HL-60 (cell line): Measurements from ENCODE around the gene QSOX1.

Experiments used
- DNase-seq, 2 experiments: peaks; one replicate each; pipeline ENCODE4 v3.0.0-alpha.2; 2010 to 2020; ENCODE audit warnings: low read depth in 1 of 2, low spot score in 1 of 2
- H3K27ac ChIP-seq: fragments of 250-450 bp; sonication (Bioruptor Pico); replicated peaks from 2 replicates; pipeline ENCODE4 v1.5.1; 2020; ENCODE audit warnings: mild to moderate bottlenecking, moderate library complexity
- H3K27me3 ChIP-seq: fragments of 250-450 bp; sonication (Bioruptor Pico); 2 replicates; pipeline ENCODE4 v1.5.1; 2021; ENCODE audit warnings: mild to moderate bottlenecking, moderate library complexity; ENCODE audit not compliant: insufficient read depth, poor library complexity, severe bottlenecking
- H3K4me3 ChIP-seq: replicated peaks from 2 replicates; pipeline ENCODE4 v1.5.1; 2011; ENCODE audit warnings: mild to moderate bottlenecking, control low read depth, low read length; ENCODE audit not compliant: insufficient read depth
- GABPA ChIP-seq: IDR thresholded peaks from 2 replicates; pipeline ENCODE4 v1.6.1; 2012; ENCODE audit warnings: low read depth
- POLR2AphosphoS5 ChIP-seq: IDR thresholded peaks from 2 replicates; pipeline ENCODE4 v1.6.1; 2012; ENCODE audit warnings: low read depth
- SPI1 ChIP-seq: IDR thresholded peaks from 2 replicates; pipeline ENCODE4 v1.6.1; 2012; ENCODE audit warnings: low read depth, mild to moderate bottlenecking, borderline replicate concordance
- TF ChIP-seq, protein P1 (sequence below): IDR thresholded peaks from one replicate; pipeline ENCODE4 v1.5.1; 2011; ENCODE audit warnings: low read length, control low read depth, inconsistent platforms; ENCODE audit not compliant: insufficient read depth
- TF ChIP-seq, protein P2 (sequence below): IDR thresholded peaks from 2 replicates; pipeline ENCODE4 v1.6.1; 2012; ENCODE audit warnings: low read depth; ENCODE audit not compliant: insufficient replicate concordance

Gene QSOX1

DNA sequence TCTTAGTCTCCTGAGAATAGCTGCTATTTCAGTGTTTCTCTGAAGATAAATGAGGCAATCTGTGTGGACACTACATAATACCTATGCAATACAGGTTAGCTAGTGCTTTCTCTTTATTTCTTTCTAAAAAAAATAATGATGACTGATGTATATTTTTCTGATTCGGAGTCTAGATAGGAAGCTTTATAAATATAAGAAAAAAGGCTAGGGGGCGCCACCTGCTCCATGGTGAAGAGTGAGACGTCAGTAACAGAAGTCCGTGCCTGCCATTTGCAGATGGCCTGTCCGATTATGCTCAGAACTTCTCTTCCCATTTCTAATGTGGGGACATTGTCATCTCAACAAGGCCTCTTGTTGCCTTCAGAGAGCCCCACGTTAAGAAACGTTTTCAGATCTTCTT, 26.4 kb downstream of the QSOX1 start:
- TF ChIP-seq GABPA (no peak), SPI1 (no peak), POLR2AphosphoS5 (no peak)
- TF ChIP-seq, protein P1, sequence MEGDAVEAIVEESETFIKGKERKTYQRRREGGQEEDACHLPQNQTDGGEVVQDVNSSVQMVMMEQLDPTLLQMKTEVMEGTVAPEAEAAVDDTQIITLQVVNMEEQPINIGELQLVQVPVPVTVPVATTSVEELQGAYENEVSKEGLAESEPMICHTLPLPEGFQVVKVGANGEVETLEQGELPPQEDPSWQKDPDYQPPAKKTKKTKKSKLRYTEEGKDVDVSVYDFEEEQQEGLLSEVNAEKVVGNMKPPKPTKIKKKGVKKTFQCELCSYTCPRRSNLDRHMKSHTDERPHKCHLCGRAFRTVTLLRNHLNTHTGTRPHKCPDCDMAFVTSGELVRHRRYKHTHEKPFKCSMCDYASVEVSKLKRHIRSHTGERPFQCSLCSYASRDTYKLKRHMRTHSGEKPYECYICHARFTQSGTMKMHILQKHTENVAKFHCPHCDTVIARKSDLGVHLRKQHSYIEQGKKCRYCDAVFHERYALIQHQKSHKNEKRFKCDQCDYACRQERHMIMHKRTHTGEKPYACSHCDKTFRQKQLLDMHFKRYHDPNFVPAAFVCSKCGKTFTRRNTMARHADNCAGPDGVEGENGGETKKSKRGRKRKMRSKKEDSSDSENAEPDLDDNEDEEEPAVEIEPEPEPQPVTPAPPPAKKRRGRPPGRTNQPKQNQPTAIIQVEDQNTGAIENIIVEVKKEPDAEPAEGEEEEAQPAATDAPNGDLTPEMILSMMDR, result no peak
- TF ChIP-seq, protein P2, sequence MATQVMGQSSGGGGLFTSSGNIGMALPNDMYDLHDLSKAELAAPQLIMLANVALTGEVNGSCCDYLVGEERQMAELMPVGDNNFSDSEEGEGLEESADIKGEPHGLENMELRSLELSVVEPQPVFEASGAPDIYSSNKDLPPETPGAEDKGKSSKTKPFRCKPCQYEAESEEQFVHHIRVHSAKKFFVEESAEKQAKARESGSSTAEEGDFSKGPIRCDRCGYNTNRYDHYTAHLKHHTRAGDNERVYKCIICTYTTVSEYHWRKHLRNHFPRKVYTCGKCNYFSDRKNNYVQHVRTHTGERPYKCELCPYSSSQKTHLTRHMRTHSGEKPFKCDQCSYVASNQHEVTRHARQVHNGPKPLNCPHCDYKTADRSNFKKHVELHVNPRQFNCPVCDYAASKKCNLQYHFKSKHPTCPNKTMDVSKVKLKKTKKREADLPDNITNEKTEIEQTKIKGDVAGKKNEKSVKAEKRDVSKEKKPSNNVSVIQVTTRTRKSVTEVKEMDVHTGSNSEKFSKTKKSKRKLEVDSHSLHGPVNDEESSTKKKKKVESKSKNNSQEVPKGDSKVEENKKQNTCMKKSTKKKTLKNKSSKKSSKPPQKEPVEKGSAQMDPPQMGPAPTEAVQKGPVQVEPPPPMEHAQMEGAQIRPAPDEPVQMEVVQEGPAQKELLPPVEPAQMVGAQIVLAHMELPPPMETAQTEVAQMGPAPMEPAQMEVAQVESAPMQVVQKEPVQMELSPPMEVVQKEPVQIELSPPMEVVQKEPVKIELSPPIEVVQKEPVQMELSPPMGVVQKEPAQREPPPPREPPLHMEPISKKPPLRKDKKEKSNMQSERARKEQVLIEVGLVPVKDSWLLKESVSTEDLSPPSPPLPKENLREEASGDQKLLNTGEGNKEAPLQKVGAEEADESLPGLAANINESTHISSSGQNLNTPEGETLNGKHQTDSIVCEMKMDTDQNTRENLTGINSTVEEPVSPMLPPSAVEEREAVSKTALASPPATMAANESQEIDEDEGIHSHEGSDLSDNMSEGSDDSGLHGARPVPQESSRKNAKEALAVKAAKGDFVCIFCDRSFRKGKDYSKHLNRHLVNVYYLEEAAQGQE, result no peak
- DNase-seq, result no peak

DNA sequence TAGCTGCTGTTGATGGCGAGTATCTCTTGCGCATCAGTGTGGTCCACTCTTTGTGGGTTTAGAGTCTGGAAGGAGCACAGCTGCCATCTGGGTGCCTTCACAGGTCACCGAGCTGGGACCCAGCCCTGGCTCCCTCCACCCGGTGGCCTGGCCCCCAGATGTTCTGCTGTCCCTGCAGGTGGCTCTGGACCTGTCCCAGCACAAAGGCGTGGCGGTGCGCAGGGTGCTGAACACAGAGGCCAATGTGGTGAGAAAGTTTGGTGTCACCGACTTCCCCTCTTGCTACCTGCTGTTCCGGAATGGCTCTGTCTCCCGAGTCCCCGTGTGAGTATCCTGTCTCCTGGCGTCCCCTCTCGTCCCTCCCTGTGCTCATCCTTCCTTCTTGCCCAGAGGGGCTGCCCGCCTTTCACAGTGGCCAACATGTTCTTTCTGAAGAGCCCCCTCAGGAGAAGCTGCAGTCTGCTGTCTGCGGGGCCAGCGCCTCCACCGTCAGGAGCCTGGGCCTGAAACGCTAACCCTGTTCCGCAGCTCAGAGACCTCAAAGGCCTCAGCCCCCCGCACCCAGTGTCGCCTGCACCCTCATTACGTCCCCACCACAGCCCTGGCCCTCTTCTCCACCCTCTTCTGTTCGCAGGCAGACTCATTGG, 27.4 kb downstream of the QSOX1 start:
- DNase-seq, result no peak

More for the DNA sequence above, 26.4 kb downstream of the QSOX1 start:
- no peak overlapping the region for H3K4me3 ChIP-seq
- no peak overlapping the region for H3K27ac ChIP-seq
- no peaks in the 10 kb centered on the region for H3K27me3 ChIP-seq

DNA sequence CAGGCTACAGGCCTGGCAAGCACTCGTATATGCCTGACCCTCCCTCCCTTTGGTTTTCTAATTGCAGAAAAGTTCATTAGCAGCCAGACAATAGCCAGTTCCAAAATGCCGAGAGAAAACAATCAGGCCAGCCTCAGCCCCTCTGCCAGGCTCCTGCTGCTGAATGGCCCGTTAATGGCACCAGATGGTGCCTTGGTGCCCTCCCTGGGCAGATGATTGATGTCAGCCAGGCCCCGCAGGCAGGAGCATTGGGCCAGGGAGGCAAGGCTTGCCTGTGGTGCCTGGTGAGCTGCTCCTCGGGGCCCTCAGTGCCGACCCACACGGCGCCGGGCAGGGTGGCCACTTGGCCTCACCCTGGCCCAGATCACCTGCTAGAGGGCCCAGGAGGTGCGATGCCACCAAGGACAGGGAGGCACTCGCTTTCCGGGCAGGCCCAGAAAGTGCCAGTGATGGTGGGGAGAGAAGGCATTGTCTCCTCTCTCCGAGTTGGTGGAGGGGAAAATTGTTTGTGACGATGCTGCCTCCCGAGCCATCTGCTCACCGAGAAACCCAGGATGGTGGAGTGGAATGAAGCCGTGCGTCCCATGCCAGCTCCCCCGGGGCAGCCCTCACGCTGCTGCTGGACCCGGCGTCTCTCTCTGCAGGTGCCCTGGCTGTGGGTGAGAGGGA, 28.1 kb downstream of the QSOX1 start:
- no peaks in the 10 kb centered on the region for H3K27me3 ChIP-seq
- TF ChIP-seq, protein P2, result no peak
- TF ChIP-seq SPI1 (no peak), GABPA (no peak), POLR2AphosphoS5 (no peak)
- TF ChIP-seq, protein P1, result no peak
- H3K4me3 ChIP-seq, result no peak overlapping the region
- H3K27ac ChIP-seq, result no peak overlapping the region
- no peak for DNase-seq

More for the DNA sequence above, 27.4 kb downstream of the QSOX1 start:
- Histone ChIP-seq H3K4me3 (no peak overlapping the region), H3K27me3 (no peaks in the 10 kb centered on the region), H3K27ac (no peak overlapping the region)
- no peak for TF ChIP-seq POLR2AphosphoS5

DNA sequence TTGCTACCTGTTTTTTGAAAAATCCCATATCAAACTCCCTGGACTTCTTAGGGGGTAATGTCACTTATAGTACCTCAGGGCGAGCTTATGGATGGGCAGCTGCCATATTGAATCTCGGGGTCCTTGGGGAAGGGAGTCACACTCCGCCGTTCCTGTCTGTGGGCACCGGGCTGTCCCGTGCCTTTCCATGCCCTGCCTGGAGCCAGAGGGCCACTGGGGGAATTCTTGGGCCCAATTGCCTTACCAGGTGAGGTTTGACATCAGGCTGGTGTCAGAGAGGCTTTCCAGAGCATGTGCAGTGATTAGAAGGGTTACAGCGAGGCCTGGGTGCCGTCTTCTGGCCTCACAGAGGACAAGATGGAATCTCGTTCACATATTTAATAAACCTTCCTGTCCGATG, 28.8 kb downstream of the QSOX1 start:
- no peak for DNase-seq
- TF ChIP-seq, protein P2, result no peak
- TF ChIP-seq POLR2AphosphoS5, result no peak
- no peak for TF ChIP-seq SPI1
- TF ChIP-seq, protein P1, result no peak
- TF ChIP-seq GABPA, result no peak
- Histone ChIP-seq H3K27me3 (no peaks in the 10 kb centered on the region), H3K4me3 (no peak overlapping the region), H3K27ac (no peak overlapping the region)
